HG03460 (cell line): ENCODE measurements around the gene THUMPD3.

ENCODE experiments used
- ATAC-seq: cut with Tn5 transposase; IDR thresholded peaks from one replicate; pipeline ENCODE4 v1.9.1; 2021; ENCODE audit not compliant: unreplicated experiment

The THUMPD3 gene

DNA sequence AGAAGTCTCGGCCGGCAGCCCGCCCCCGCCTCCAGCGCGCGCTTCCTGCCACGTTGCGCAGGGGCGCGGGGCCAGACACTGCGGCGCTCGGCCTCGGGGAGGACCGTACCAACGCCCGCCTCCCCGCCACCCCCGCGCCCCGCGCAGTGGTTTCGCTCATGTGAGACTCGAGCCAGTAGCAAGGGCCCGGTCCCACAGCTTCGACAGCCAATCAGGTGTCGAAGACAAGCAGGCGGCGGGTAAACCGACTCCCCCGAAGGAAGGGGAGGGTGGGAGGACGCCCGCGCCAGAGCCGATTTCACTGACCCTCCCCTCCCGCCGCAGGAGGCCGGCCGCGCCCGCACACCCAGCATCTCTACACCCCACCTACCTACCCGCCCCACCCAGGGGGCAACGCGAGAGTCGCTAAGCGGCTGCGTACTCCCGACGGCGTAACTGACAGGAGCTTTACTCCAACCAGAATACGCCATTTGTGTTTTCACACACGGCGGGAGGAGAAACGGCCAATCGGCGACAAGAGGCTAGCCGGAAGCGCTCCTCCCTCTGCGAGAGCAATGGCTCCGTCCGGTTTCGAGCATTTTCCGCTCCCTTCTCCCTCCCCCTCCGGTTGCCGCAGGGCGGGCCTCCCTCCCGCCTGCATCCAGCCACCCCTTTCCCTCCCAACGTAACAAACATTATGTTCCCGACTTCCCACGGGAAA lies 33.9 kb downstream of the THUMPD3 start:
- peak; percentile 68 for ATAC-seq

DNA sequence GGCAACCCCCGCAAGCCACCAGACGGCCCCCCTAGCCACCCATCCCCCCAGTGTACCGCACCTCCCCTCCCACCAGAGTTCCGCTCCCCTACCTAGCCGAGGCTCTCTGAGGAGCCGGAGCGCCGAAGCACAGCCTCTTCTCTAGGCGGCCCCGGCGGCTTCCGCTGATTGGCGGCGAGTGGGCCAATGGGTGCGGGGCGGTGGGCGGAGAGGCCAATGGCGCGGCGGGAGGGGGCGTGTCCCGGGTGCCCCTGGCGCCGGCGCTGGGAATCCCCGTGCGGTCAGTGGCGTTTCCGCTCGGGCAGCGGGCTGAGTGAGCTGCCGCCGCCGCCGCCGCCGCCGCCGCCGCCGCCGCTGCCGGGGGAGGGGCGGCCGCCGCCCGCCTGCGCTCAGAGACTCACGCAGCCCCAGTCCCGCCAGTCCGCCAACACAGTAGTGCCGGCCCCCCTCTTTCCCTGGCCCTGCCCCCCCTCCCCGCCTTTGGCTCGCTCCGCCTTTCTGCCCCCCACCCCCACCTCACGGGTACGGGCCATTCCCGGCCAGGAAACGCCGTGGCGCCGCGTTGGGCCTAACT lies 34.6 kb downstream of the THUMPD3 start, which contains the start of gene SETD5:
TSS of gene SETD5 (plus strand) at position 284 of the 574 bp plus-strand sequence. CDS start 31,324 bp downstream, outside the sequence.
- peak; percentile 44 for ATAC-seq

DNA sequence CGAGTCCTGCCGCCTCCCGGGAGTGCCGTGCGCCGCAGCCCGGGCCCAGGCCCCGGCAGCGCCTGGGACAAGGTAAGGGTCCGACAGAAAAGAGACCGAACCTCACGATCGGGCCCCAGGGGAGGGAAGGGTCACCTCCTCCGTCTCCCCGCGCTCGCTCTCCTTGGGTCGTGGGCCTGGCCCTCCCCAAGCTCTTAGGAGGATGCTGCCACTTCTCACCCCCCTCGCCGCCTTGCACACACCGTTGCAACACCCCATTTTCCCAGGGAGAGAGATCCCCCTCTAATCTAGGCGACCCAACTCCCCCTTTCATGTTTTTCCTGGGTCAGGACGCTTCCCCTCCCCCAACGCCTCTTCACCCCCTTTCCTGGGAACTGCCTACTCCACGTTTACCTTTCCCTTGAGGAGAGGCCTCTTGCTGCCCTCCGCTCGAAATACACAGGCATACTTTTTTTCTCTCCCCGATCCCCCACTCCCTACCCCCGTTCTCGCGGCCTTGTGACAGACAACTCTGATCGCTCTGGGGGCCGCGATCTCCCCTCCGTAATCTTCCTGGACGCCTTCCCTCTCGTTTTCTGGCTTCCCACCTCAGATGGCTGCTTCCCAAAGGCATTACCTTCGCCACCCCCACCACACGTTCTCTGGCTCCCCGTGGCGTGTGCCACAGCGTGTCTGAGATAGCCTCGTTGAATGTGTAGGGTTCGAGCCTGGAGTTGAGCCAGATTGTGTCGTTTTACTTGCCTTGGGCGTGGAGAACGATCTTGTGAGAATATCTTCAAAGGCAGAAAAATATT lies 35.2 kb downstream of the THUMPD3 start:
- no peak for ATAC-seq

DNA sequence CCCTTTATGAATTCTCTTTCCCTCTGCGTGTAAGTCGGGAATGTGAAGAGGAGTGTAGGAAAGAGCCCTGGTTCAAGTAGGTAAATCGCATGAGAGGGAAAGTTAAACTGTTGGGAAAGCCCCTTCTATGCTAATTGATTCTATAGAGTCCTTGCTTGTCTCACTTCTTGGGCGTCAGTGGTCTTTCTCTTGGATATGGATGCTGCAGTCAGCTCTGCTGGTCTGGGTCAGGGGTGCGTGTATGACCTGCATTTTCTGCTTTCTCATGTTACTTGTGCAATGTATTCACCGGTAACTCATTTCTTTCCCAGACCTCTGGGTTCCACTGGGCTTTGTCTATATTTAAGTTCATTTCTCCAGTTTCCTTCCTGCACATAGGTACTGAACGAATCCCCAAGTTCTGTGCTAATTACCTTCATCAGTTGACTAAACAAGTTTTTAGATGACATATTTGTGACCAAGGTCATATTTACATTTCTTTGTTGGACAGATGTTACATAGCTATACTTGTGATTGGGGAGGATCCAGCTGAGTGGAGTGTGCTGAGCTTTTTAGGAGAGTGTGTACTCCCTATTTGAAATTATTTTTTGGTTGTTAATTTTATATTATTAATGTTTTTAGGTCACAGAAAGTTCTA lies 36.0 kb downstream of the THUMPD3 start:
- ATAC-seq, result no peak

DNA sequence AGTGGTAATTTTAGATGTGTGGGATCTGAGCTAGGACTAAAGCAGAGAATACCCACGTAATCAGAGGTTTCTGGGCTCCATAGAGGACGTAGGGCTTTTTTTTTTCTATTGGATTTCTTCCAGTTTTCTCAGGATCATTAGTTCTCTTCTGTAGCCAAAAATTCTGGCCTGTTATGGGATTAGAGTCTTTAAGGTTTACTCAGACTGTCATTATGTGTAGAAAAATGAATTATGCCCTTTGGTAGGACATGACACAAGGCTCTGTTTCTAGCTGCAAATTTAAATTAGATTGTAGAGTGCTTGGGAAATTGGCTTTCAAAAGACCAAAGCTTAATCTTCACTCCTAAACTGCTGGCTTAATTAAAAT lies 36.5 kb downstream of the THUMPD3 start:
- no peak for ATAC-seq

DNA sequence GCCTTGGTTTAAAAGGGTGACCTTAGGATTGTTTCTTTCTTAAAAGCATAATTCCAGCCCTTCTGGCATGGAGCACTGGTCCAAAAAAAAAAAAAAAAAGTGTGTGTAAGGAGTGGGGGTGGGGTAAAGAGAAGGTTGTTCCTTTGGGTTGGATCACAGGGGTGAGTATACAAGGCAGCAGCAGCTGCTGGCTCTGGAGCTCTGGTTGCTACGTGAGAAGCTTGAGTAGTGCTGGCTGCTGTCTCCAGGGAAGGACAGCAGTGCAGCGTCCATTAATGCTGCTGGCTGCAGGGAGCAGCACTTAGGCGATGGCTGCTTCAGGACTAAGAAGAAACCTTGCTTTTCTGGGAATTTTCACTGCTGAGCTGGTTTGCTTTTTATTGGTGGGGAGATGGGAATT lies 36.9 kb downstream of the THUMPD3 start:
- no peak for ATAC-seq

DNA sequence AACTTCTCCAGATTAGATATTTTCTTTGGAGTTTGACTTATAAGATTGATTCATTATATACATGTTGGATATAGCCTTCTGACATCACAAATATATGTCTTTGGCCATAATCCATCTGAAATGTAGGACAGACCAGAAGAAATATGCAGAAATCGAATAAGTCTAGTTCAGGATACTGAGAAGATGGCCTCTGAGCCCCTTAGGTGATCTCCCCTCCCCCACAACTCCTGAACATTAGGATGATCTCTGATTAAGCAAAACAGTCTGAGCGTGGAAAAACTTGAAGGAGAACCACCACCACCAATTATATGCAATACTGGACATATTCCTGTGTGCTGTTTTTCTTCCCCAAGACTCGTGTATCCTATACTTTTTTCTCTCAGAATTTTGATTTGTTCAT lies 37.8 kb downstream of the THUMPD3 start:
- no peak for ATAC-seq

DNA sequence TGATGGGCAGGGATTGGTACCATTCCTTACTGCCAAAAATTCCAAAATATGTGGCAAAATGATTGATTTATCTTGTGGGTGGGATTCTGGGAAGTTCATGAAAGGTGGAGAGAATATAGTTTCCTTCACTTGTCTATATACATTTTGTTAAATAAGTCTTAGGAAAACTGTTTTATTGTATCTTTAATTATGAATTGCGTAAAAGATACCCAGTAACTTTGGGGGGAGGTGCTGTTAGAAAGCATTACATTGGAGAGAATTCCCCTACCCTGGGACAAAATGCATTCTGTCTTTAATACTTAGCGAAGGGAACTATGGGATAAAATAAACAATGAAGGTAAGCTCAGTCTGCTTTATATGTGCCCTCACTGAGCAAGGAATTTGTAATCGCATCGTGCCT lies 39.1 kb downstream of the THUMPD3 start:
- no peak for ATAC-seq

DNA sequence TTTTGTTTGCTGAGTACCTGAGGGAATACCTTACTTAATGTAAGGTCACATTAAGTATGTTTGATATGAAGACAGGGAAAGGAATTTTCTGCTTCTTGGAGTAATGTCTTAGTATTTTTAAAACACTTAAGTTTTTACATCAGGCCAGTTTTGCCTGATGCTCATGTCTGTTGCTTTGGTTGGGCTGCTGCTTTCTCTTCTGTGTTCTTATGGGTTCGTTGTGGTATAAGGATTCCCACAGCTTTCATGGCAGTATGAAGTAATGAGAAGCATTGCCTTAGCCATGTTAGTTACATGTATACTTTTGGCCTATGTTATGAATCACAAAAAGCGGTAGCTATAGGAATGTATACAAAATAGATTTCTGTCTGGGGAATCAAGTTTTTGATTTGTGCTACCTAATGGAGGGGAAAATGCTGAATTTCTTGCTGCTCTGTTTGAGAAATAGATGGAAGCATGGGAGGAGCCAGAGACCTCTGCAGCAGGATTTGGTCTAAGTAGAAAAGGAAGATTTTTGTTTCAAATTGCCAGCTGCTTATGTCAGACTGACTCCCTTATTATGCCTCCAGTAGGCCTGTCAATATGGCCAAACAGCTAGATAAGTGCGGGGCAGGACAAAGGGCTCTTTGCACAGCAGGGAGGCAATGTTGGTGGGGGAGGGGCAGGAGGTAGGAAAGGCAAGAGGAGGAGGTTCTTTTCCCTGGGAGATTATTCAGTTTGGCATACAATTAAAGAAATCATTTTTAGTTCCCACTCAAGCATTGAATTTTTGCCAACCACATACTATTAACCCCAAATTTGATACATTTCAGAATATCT lies 39.8 kb downstream of the THUMPD3 start:
- ATAC-seq, result no peak

DNA sequence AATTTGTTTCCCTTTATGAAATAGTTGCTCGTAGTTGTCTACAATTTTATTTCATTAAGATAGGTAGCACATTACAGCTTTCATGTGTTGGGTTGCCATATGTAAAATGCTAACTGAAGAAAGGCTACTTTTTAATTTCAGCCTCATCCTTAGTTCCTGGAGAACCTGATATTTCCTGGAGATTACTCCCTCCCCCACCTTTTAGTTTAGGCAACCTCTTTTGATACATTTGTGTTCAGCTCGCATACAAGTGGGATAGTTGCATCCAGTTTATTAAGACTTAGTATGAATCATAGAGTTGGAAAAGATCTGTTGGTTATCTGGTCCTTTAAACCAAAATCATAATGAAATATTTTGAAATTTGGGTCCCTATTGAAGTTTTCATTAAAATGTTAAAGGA lies 40.6 kb downstream of the THUMPD3 start:
- no peak for ATAC-seq

DNA sequence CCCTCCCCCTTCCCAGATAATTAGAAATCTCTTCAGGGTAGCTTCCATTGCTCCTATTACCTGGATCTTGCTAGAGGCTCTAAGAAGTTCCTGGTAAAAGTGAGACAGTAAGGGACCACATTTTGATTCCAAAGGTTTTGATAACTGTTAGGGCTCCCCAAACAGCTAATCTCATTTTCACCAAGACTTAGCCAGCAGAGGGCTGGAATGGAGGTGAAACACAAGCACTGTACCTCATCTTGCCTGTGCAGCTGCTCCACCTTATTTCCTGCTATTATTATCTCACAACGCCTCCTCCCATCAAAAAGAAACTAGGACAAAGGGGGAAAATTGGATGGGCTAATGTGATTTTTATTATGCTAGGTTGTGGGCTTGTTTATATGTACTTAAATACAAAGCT lies 41.8 kb downstream of the THUMPD3 start:
- no peak for ATAC-seq

DNA sequence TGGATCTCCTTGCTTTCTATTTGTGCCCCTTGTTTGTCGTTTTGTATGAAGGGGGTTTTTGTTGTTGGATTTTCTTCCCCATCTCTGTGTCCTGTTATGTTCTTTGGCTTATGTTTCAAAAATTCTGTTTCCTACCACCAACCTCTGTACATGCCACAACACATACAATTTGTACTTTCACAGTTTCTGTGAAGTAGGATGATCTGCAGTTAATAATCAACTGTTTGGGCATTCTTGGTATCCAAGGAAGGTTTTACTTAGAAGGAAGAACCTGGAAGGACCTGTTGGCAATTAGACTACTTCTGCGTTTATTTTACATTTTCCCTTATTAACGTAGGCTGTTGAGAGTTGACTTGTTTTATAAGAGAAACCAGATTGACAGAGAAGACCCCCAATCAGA lies 42.9 kb downstream of the THUMPD3 start:
- no peak for ATAC-seq

DNA sequence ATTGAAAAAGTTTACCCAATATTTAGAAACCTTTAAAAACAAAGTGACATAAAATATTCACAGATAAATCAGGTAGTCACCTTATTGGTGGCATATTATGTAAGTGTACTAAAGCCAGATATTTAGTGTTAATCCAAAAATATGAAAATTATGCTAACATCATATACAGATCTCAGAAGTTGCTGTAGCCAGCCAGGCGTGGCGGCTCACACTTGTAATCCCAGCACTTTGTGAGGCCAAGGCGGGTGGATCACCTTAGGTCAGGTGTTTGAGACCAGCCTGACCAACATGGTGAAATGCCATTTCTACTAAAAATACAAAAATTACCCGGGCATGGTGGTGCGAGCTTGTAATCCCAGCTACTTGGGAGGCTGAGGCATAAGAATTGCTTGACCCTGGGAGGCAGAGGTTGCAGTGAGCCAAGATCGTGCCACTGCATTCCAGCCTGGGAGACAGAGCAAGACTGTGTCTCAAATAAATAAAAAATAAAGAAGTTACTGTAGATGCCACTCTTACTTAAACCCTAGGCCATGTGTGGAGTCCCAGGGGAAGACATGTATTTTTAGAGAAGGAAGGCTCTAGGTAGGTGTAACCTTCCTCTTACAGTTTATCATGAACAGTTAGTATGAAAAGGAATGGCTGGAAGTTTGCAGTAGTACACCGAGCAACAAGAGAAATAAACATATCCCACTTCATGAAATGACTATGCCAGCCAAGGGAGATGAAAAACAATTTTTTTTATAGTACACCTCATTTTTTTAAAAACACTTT lies 44.2 kb downstream of the THUMPD3 start:
- no peak for ATAC-seq

DNA sequence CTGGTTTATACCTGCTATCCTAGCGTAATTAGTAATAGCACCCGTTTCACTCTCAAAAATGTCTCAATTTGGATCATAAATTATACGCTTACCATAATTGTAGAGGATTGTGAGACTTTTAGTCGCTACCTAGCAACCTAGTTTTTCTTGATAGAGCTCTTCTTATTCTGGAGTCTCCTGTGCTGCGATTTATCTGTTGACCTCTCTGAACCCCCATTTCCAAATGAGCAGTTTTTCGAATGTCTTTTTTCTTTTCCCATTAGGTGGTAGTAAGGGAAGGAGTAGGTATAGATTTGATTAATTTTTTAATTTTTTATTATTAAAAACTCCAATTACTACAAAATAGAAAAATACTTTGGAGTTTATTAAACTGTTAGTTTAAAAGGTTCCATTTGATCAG lies 45.2 kb downstream of the THUMPD3 start:
- ATAC-seq, result no peak

DNA sequence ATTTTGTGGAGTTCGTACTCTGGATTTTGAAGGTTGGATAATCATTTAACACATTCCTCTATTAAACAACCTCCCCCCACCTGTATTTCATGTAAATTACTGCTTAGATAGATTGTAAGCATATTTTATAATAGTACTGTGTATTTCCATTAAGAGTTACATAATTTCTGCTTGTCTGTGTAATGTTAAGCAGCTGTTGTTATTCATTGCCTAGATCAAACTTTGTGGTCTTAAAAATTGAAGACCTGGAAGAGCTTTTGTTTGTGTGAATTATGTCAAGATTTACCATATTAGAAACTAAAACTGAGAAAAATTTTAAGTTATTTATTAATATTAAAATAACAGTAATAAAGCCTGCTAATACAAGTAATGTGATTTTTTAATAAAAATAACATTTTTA lies 45.7 kb downstream of the THUMPD3 start:
- no peak for ATAC-seq

DNA sequence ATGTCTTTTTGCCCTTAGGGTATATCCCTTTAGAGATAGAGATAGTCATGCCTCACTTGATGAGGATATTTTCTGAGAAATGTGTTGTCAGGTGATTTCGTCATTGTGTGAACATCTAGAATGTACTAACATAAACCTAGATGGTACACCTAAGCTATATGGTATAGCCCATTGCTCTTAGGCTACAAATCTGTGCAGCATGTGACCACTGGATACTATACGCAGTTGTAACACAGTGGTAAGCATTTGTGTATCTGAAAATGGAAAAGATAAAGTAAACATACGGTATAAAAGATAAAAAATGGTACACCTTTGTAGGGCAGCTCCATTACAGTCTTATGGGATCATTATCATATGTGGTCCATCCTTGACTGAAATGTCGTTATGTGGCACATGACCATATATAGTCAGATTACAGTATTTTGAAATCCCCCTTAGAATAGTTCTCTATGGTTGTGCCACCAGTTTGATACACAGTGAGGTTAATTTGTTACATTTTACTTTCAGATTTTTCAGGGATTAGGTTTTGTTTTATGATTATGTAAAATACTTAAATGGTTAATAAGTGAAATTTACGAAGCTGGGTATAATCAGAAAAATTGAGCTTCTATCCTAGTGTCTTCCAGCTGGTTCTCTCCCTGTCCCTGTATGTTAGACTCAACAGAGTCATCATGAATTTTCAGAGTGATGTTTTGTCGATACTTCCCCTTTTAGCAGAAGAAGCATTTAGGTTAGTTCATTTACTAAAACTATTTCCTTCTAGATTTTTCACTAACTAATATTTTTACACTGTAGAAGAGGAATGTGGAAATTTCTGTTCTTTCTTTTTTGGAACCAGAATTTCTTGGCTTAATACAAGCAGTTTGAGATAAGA lies 47.4 kb downstream of the THUMPD3 start:
- ATAC-seq, result no peak

DNA sequence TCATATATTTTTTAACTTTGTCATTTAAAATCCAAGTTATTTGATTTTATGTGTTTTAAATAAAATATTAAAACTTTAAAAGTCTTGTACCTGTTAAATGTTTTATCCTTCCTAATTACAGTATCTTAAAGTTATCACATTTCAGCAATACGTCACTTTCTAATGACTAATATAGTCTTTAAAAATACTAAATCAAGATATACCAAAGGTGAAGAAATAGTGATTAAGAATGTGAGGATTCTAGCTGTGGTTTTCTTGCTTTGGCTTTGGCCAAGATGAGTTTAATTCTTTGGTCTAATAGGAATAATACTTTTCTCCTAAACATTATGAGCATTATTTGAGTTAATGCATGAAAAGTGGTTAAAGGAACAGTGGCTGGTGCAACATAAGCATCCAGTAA lies 48.4 kb downstream of the THUMPD3 start:
- ATAC-seq, result no peak

DNA sequence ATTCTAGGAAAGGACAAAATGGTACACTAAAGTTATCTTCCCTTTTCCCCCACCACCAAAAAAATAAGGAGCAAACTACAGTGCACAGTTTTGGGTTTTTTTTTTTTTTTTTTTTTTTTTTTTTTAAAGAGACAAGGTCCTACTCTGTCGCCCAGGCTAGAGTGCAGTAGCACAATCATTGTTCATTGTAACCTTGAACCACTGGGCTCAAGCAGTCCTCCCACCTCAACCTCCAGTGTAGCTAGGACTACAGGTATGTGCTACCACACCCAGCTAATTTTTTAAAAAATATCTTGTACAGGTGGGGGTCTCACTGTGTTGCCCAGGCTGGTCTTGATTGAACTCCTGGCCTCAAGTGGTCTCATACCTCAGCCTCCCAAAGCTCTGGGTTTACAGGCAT lies 49.4 kb downstream of the THUMPD3 start:
- ATAC-seq, result no peak

DNA sequence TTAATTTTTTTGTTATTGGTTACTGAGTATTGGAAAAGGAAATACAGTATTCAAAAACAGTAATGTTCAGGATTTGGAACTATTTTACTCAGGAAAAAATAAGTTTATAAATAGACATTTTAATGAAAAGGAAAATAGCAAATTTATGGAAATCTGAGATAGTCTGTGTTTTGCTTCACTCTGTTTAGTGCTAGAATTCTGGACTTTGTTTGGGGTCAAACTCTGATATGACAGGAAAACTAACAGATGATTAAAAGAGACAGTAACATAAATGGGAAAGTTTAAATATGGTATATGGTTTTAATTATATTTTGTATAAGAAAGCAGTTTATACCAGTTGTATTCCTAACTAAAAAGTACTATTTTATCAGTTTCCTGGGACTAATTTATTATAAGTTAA lies 52.0 kb downstream of the THUMPD3 start:
- no peak for ATAC-seq
